Progenitor cell of endocrine pancreas (in vitro differentiated cells): Measurements from ENCODE around the gene HOXB9. TPM values are rescaled to one million over a fixed set of nuclear protein-coding genes. Genes with fewer than 3 reads are reported as not detected.

Experiments
- DNase-seq: peaks from one replicate; pipeline ENCODE4 v3.0.0; 2021; ENCODE audit warnings: low spot score; ENCODE audit not compliant: unreplicated experiment
- H3K27ac Mint-ChIP-seq: 2 replicates; pipeline ENCODE4 v1.8.0; 2021; ENCODE audit warnings: mild to moderate bottlenecking, moderate library complexity, mixed read lengths
- H3K27me3 Mint-ChIP-seq: 2 replicates; pipeline ENCODE4 v1.8.0; 2021; ENCODE audit warnings: mixed read lengths
- H3K36me3 Mint-ChIP-seq: 2 replicates; pipeline ENCODE4 v1.8.0; 2022; ENCODE audit warnings: mixed read lengths; ENCODE audit not compliant: insufficient read depth
- H3K4me1 Mint-ChIP-seq: 2 replicates; pipeline ENCODE4 v1.8.0; 2021; ENCODE audit warnings: low read depth, mixed read lengths
- H3K4me3 Mint-ChIP-seq: 2 replicates; pipeline ENCODE4 v1.8.0; 2021; ENCODE audit warnings: low read depth, mild to moderate bottlenecking, moderate library complexity, mixed read lengths
- H3K9me3 Mint-ChIP-seq: 2 replicates; pipeline ENCODE4 v1.8.0; 2021; ENCODE audit warnings: low read depth, mixed read lengths
- CTCF ChIP-seq: fragments of 200-600 bp; sonication (generic); IDR thresholded peaks from one replicate; pipeline ENCODE4 v1.5.0; 2021; ENCODE audit warnings: antibody characterized with exemption, mild to moderate bottlenecking; ENCODE audit not compliant: unreplicated experiment
- total RNA-seq: library from RNA; stranded (reverse); gene quantifications from 2 replicates; pipeline ENCODE4 v1.2.1, GENCODE V29; 2021

HOXB9 gene
- total RNA-seq, 1 donor from 2014 or later = not detected

- no peak overlapping the region for H3K27ac Mint-ChIP-seq
- no peak for TF ChIP-seq CTCF
- H3K9me3 Mint-ChIP-seq = no peaks in the 10 kb centered on the region
- H3K4me3 Mint-ChIP-seq = no peak overlapping the region
- no peak for DNase-seq
- H3K4me1 Mint-ChIP-seq = peaks cover 9% of the 10 kb centered on the region
- peaks cover 100% of the 10 kb centered on the region for H3K27me3 Mint-ChIP-seq
- H3K36me3 Mint-ChIP-seq = no peaks in the 10 kb centered on the region
These were observed 24.4 kb downstream of the HOXB9 start for GRCh38 chr17:48601539-48602425.

GRCh38 chr17:48601207-48601538 is 25.0 kb downstream of the HOXB9 start:
- no peak for TF ChIP-seq CTCF
- Mint-ChIP-seq H3K9me3 (no peaks in the 10 kb centered on the region), H3K27ac (no peak overlapping the region), H3K27me3 (peaks cover 100% of the 10 kb centered on the region), H3K36me3 (no peaks in the 10 kb centered on the region), H3K4me3 (no peak overlapping the region), H3K4me1 (peaks cover 10% of the 10 kb centered on the region)
- no peak for DNase-seq

- Mint-ChIP-seq H3K9me3 (no peaks in the 10 kb centered on the region), H3K4me3 (no peak overlapping the region), H3K27me3 (peaks cover 99% of the 10 kb centered on the region), H3K27ac (no peak overlapping the region), H3K4me1 (peaks cover 10% of the 10 kb centered on the region), H3K36me3 (no peaks in the 10 kb centered on the region)
- no peak for DNase-seq
- TF ChIP-seq CTCF = no peak
These were observed 25.7 kb downstream of the HOXB9 start for GRCh38 chr17:48600244-48601098.

- Mint-ChIP-seq H3K4me3 (no peak overlapping the region), H3K36me3 (no peaks in the 10 kb centered on the region), H3K9me3 (no peaks in the 10 kb centered on the region), H3K27ac (no peak overlapping the region), H3K27me3 (peaks cover 99% of the 10 kb centered on the region), H3K4me1 (peaks cover 10% of the 10 kb centered on the region)
- TF ChIP-seq CTCF = no peak
- no peak for DNase-seq
These were observed 26.8 kb downstream of the HOXB9 start for GRCh38 chr17:48599354-48599753.

GRCh38 chr17:48598736-48599135 is 27.4 kb downstream of the HOXB9 start:
- peaks cover 99% of the 10 kb centered on the region for H3K27me3 Mint-ChIP-seq
- H3K9me3 Mint-ChIP-seq = no peaks in the 10 kb centered on the region
- H3K27ac Mint-ChIP-seq = no peak overlapping the region
- no peak for TF ChIP-seq CTCF
- no peak for DNase-seq
- peaks cover 10% of the 10 kb centered on the region for H3K4me1 Mint-ChIP-seq
- no peaks in the 10 kb centered on the region for H3K36me3 Mint-ChIP-seq
- no peak overlapping the region for H3K4me3 Mint-ChIP-seq
